MM.1S (cell line): ENCODE data around the gene MUTYH.
"Not testable (repeated sequence)": the region's sequence is repeated elsewhere in the genome, so short reads cannot be mapped to it uniquely, and the experiment has no call there.

Source experiments
- DNase-seq: peaks from one replicate; pipeline ENCODE4 v3.0.0-alpha.2; 2015
- H2AFZ ChIP-seq: fragments of 300-600 bp; sonication (generic); 2 replicates; pipeline ENCODE4 v1.6.0; 2016; ENCODE audit warnings: antibody characterized with exemption, low read length
- H3F3A ChIP-seq: fragments of 300-600 bp; sonication (generic); 2 replicates; pipeline ENCODE4 v1.6.1; 2016; ENCODE audit warnings: mild to moderate bottlenecking, antibody characterized with exemption, low read length, moderate library complexity, mixed read lengths; ENCODE audit not compliant: insufficient read depth
- H3K27ac ChIP-seq: fragments of 300-600 bp; sonication (generic); 2 replicates; pipeline ENCODE4 v1.5.1; 2016; ENCODE audit warnings: mild to moderate bottlenecking, low read length
- H3K27me3 ChIP-seq: fragments of 300-600 bp; sonication (generic); replicated peaks from 2 replicates; pipeline ENCODE4 v1.6.0; 2016; ENCODE audit warnings: low read length; ENCODE audit not compliant: insufficient read depth
- H3K36me3 ChIP-seq: fragments of 300-600 bp; sonication (generic); replicated peaks from 2 replicates; pipeline ENCODE4 v1.6.1; 2016; ENCODE audit warnings: mild to moderate bottlenecking, low read length, mixed read lengths; ENCODE audit not compliant: insufficient read depth
- H3K4me1 ChIP-seq: fragments of 300-600 bp; sonication (generic); 2 replicates; pipeline ENCODE4 v1.6.1; 2016; ENCODE audit warnings: low read length, mixed read lengths
- H3K4me2 ChIP-seq: fragments of 300-600 bp; sonication (generic); 2 replicates; pipeline ENCODE4 v1.6.0; 2016; ENCODE audit warnings: low read depth, low read length
- H3K4me3 ChIP-seq: fragments of 300-600 bp; sonication (generic); 2 replicates; pipeline ENCODE4 v1.5.1; 2016; ENCODE audit warnings: low read length, mixed read lengths
- H3K79me2 ChIP-seq: fragments of 300-600 bp; sonication (generic); 2 replicates; pipeline ENCODE4 v1.6.1; 2016; ENCODE audit warnings: mixed run types, low read length, mixed read lengths
- H3K9ac ChIP-seq: fragments of 300-600 bp; sonication (generic); 2 replicates; pipeline ENCODE4 v1.6.1; 2016; ENCODE audit warnings: low read length, mixed read lengths
- H3K9me2 ChIP-seq: fragments of 300-600 bp; sonication (generic); replicated peaks from 2 replicates; pipeline ENCODE4 v1.6.1; 2016; ENCODE audit warnings: mild to moderate bottlenecking, low read length, mixed read lengths; ENCODE audit not compliant: insufficient read depth
- H3K9me3 ChIP-seq: fragments of 300-600 bp; sonication (generic); replicated peaks from 2 replicates; pipeline ENCODE4 v1.6.1; 2016; ENCODE audit warnings: mild to moderate bottlenecking, low read length, mixed read lengths; ENCODE audit not compliant: insufficient read depth
- H4K20me1 ChIP-seq: fragments of 300-600 bp; sonication (generic); 2 replicates; pipeline ENCODE4 v1.6.1; 2016; ENCODE audit warnings: mild to moderate bottlenecking, low read length, moderate library complexity, mixed read lengths; ENCODE audit not compliant: insufficient read depth
- EZH2 ChIP-seq: fragments of 300-600 bp; sonication (generic); optimal IDR thresholded peaks from 2 replicates; pipeline ENCODE3; 2017; ENCODE audit warnings: low read depth, mild to moderate bottlenecking, antibody characterized with exemption, low read length, mixed read lengths
- EZH2phosphoT487 ChIP-seq: fragments of 300-600 bp; sonication (generic); IDR thresholded peaks from 2 replicates; pipeline ENCODE4 v1.6.1; 2018; ENCODE audit warnings: antibody characterized with exemption, low read length
- TF ChIP-seq, protein P1 (sequence below): fragments of 300-600 bp; sonication (generic); IDR thresholded peaks from 2 replicates; pipeline ENCODE4 v1.5.1; 2016; ENCODE audit warnings: antibody characterized with exemption, low read length, mixed read lengths

MUTYH gene

DNA sequence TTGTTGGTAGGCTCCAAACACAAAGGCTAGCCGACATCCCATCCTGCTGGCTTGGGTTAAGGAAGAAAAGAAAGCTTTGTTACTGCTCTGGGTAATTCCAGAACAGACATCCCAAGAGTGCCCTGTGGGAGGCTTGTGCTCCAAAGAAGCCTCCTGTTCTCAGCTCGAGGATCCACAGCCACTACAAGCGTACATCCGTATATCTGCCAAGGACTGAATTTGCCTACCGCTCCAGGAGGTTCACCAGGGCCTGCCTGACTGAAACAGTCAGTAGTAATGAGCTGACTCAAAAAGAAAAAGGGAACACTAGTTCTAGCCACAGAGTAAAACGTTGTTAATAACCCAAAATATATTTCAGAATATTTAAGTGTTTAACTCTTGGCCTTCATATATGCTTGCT lies 24.8 kb upstream of the MUTYH start:
- Histone ChIP-seq H3K4me1 (peaks cover 14% of the 10 kb centered on the region), H3K4me2 (no peak overlapping the region), H3K27ac (no peak overlapping the region), H3K9me3 (no peaks in the 10 kb centered on the region), H3K79me2 (no peaks in the 10 kb centered on the region), H4K20me1 (no peaks in the 10 kb centered on the region), H2AFZ (no peak overlapping the region), H3K4me3 (no peak overlapping the region), H3F3A (peaks cover 6% of the 10 kb centered on the region), H3K27me3 (no peaks in the 10 kb centered on the region), H3K9ac (no peak overlapping the region), H3K36me3 (no peaks in the 10 kb centered on the region), H3K9me2 (no peaks in the 10 kb centered on the region)
- TF ChIP-seq EZH2phosphoT487 (no peak), EZH2 (no peak)
- TF ChIP-seq, protein P1, sequence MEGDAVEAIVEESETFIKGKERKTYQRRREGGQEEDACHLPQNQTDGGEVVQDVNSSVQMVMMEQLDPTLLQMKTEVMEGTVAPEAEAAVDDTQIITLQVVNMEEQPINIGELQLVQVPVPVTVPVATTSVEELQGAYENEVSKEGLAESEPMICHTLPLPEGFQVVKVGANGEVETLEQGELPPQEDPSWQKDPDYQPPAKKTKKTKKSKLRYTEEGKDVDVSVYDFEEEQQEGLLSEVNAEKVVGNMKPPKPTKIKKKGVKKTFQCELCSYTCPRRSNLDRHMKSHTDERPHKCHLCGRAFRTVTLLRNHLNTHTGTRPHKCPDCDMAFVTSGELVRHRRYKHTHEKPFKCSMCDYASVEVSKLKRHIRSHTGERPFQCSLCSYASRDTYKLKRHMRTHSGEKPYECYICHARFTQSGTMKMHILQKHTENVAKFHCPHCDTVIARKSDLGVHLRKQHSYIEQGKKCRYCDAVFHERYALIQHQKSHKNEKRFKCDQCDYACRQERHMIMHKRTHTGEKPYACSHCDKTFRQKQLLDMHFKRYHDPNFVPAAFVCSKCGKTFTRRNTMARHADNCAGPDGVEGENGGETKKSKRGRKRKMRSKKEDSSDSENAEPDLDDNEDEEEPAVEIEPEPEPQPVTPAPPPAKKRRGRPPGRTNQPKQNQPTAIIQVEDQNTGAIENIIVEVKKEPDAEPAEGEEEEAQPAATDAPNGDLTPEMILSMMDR = no peak
- DNase-seq = no peak

GRCh38 chr1:45364294-45364693 lies 24.1 kb upstream of the MUTYH start:
- Histone ChIP-seq H3K4me1 (peaks cover 13% of the 10 kb centered on the region; the same call in 1 of the 2 replicates), H3K4me3 (no peak overlapping the region), H4K20me1 (no peaks in the 10 kb centered on the region), H3K36me3 (no peaks in the 10 kb centered on the region), H3K4me2 (no peak overlapping the region), H3F3A (peaks cover 8% of the 10 kb centered on the region), H2AFZ (no peak overlapping the region), H3K27ac (no peak overlapping the region), H3K27me3 (no peaks in the 10 kb centered on the region), H3K9me2 (no peaks in the 10 kb centered on the region), H3K79me2 (no peaks in the 10 kb centered on the region), H3K9ac (no peak overlapping the region), H3K9me3 (no peaks in the 10 kb centered on the region)
- DNase-seq = no peak
- TF ChIP-seq, protein P1 = no peak
- TF ChIP-seq EZH2phosphoT487 (no peak), EZH2 (no peak)

DNA sequence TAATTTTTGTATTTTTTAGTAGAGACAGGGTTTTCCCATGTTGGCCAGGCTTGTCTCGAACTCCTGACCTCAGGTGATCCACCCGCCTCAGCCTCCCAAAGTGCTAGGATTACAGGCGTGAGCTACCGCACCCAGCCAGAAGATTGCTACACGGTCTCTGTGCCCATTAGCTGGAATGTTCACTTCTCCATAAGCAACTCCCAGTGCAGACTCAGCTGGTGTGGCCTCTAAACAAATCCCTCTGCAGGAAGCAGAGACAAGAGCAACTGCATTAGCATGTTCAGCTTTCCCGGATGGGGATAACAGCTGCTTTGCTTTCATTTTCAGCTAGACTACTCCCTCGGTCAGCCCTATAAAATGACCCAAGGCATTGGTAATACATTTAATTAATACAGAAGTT lies 20.7 kb upstream of the MUTYH start:
- not testable (repeated sequence) for H3K9ac ChIP-seq, H3K9me3 ChIP-seq, H3K36me3 ChIP-seq, H3K27me3 ChIP-seq, H3K27ac ChIP-seq, H3K79me2 ChIP-seq, H4K20me1 ChIP-seq, H3K9me2 ChIP-seq
- Histone ChIP-seq H3K4me3 (peak overlapping the region; percentile 31; the same call in 1 of the 2 replicates), H3K4me2 (peak overlapping the region; percentile 55), H3K4me1 (peaks cover 13% of the 10 kb centered on the region; the same call in 1 of the 2 replicates), H3F3A (peaks cover 12% of the 10 kb centered on the region), H2AFZ (peak overlapping the region; percentile 15)
- peak; percentile 73 for DNase-seq

DNA sequence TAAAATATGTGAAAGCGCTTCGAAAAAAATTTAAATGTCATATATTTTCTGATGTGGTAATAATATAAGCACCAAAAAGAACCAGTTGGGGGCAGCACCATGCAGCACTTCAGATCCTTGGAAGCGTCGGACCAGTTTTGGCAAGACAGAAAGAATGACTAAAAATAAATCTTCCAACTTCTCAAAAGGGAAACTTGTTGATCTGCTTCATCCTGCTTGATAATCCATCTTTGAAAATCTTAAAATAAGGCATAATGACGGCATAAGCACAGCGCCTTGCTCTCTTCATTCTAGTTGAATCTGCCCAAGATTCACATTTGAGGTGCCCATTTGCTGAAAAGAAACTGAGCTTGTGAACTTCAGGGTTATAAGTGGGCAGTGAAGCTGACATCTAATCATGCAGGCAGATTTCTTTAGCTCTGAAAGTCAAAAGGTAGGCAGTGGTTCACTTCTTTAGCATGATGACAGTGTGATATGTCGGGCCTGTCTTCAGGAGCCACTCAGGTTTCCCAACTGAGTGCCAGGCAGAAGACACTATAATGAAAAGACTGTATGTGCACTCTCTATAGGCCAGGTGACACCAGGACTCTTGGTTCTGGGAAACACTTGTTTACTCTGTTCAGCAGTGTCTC lies 19.8 kb upstream of the MUTYH start:
- H4K20me1 ChIP-seq = no peaks in the 10 kb centered on the region
- TF ChIP-seq, protein P1 = peak; percentile 63
- TF ChIP-seq EZH2phosphoT487 (no peak), EZH2 (no peak)
- H3F3A ChIP-seq = peaks cover 12% of the 10 kb centered on the region
- H3K9me3 ChIP-seq = no peaks in the 10 kb centered on the region
- no peaks in the 10 kb centered on the region for H3K79me2 ChIP-seq
- peak overlapping the region; percentile 12; the same call in 1 of the 2 replicates for H3K27ac ChIP-seq
- no peaks in the 10 kb centered on the region for H3K36me3 ChIP-seq
- 0 out of 2 replicates have a peak overlapping the region, but pooled peaks have one; percentile 29 for H3K4me3 ChIP-seq
- peak overlapping the region; percentile 61 for H2AFZ ChIP-seq
- peaks cover 13% of the 10 kb centered on the region; the same call in 1 of the 2 replicates for H3K4me1 ChIP-seq
- peak overlapping the region; percentile 56 for H3K4me2 ChIP-seq
- H3K27me3 ChIP-seq = no peaks in the 10 kb centered on the region
- H3K9me2 ChIP-seq = no peaks in the 10 kb centered on the region
- no peak overlapping the region; the same call in 1 of the 2 replicates for H3K9ac ChIP-seq
- peak; percentile 65 for DNase-seq
